CD8-positive, alpha-beta memory T cell (primary cell): ENCODE measurements around the gene JMJD1C. TPM values are rescaled to one million over a fixed set of nuclear protein-coding genes. Genes with fewer than 3 reads are reported as not detected.

Source experiments
- CTCF ChIA-PET: fragments of 350-600 bp; sonication (Branson Sonifier 250); formaldehyde crosslinking; loops from one replicate; lab custom pipeline; 2021; ENCODE audit warnings: antibody characterized with exemption; lab: Charles Lee
- POLR2A ChIA-PET: fragments of 350-600 bp; sonication (Branson Sonifier 250); formaldehyde crosslinking; loops from one replicate; lab custom pipeline; 2021; ENCODE audit warnings: antibody characterized with exemption; lab: Charles Lee
- DNase-seq, 5 donors: peaks; one replicate each; pipeline versions ENCODE4 v3.0.0 to v3.0.0-alpha.2; 2020 to 2022; ENCODE audit warnings: mixed read lengths in 1 of 5
- H3K27ac ChIP-seq: one replicate; pipeline ENCODE4 v1.7.0; 2013; ENCODE audit warnings: low read depth, mild to moderate bottlenecking, low read length, moderate library complexity
- H3K27me3 ChIP-seq: 2 replicates; pipeline ENCODE4 v1.7.0; 2013; ENCODE audit warnings: low read length, mild to moderate bottlenecking; ENCODE audit not compliant: insufficient read depth, poor library complexity, severe bottlenecking
- H3K36me3 ChIP-seq: 2 replicates; pipeline ENCODE4 v1.7.0; 2013; ENCODE audit warnings: mild to moderate bottlenecking, low read length, moderate library complexity; ENCODE audit not compliant: insufficient read depth
- H3K4me1 ChIP-seq: 2 replicates; pipeline ENCODE4 v1.7.0; 2013; ENCODE audit warnings: mild to moderate bottlenecking, low read length, moderate library complexity; ENCODE audit not compliant: insufficient read depth
- H3K4me3 ChIP-seq: 2 replicates; pipeline ENCODE4 v1.7.0; 2013; ENCODE audit warnings: mild to moderate bottlenecking, low read length
- H3K9me3 ChIP-seq: 2 replicates; pipeline ENCODE4 v1.7.0; 2013; ENCODE audit warnings: mild to moderate bottlenecking, low read length
- H3K27ac Mint-ChIP-seq, 8 donors: one replicate each; pipeline ENCODE4 v1.8.0; 2020 to 2021; ENCODE audit warnings: mixed read lengths in 8 of 8, mild to moderate bottlenecking in 6 of 8, inconsistent platforms in 3 of 8, moderate library complexity in 3 of 8
- H3K27me3 Mint-ChIP-seq, 2 donors: one replicate each; pipeline ENCODE4 v1.8.0; 2020 to 2021; ENCODE audit warnings: mixed read lengths in 2 of 2, mild to moderate bottlenecking in 1 of 2, moderate library complexity in 1 of 2
- H3K36me3 Mint-ChIP-seq, 3 donors: one replicate each; pipeline ENCODE4 v1.8.0; 2020 to 2021; ENCODE audit warnings: mixed read lengths in 3 of 3, inconsistent platforms in 1 of 3, mild to moderate bottlenecking in 1 of 3
- H3K4me1 Mint-ChIP-seq, 3 donors: one replicate each; pipeline ENCODE4 v1.8.0; 2020 to 2021; ENCODE audit warnings: mixed read lengths in 3 of 3, inconsistent platforms in 1 of 3, mild to moderate bottlenecking in 1 of 3
- H3K4me3 Mint-ChIP-seq, 7 donors: one replicate each; pipeline ENCODE4 v1.8.0; 2020 to 2021; ENCODE audit warnings: mixed read lengths in 7 of 7, mild to moderate bottlenecking in 6 of 7, moderate library complexity in 4 of 7, inconsistent platforms in 2 of 7
- H3K9me3 Mint-ChIP-seq, 5 donors: one replicate each; pipeline ENCODE4 v1.8.0; 2020 to 2022; ENCODE audit warnings: mixed read lengths in 5 of 5, mild to moderate bottlenecking in 3 of 5, moderate library complexity in 2 of 5, inconsistent platforms in 1 of 5
- polyA plus RNA-seq: library from polyadenylated mRNA; unstranded; fragments of 300-500 nt; fragmentation: Illumina TruSeq; gene quantifications from one replicate; pipeline ENCODE4 v1.2.3, GENCODE V29; 2021
- total RNA-seq, 2 experiments: library from RNA; stranded (reverse); gene quantifications; one replicate each; pipeline ENCODE4 v1.2.3, GENCODE V29; 2021

JMJD1C gene
- total and polyA plus RNA-seq, 3 experiments from 2014 or later = 41.7 to 51.9 (median 46.0) TPM

DNA sequence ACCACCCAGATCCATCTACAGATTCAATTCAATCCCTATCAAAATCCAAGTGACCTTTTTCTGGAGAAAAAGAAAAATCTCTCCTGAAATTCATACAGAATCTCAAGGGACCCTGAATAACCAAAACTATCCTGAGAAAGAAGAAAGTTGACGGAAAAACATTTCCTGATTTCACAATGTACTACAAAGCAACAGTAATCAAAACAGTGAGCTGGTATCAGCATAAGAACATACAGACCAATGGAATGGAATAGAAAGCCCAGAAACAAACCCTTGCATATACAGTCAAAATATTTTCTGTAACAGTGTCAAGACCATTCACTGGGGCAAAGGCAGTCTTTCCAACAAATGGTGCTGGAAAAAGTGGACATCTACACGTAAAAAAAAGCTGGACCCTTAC lies 89.9 kb downstream of the JMJD1C start:
- no peaks in the 10 kb centered on the region for H3K9me3 ChIP-seq
- ChIA-PET POLR2A (no interaction called here), CTCF (interaction anchor here (0.6 kb wide), 1 partner anchor 524 kb away, joined by 3 read pairs; no protein-coding TSS in a partner anchor)
- no peak for DNase-seq
- no peaks in the 10 kb centered on the region for H3K4me1 ChIP-seq
- Mint-ChIP-seq H3K27me3 (no peaks in the 10 kb centered on the region), H3K9me3 (no peaks in the 10 kb centered on the region), H3K27ac (no peak overlapping the region), H3K36me3 (peaks cover 0 to 10% (median 2%) of the 10 kb centered on the region in 3 donors), H3K4me3 (peak overlapping the region in 1 of 7 donors; percentile 66), H3K4me1 (peaks cover 22 to 41% (median 38%) of the 10 kb centered on the region in 3 donors)
- no peak overlapping the region for H3K27ac ChIP-seq
- no peaks in the 10 kb centered on the region for H3K27me3 ChIP-seq
- H3K36me3 ChIP-seq = no peaks in the 10 kb centered on the region
- H3K4me3 ChIP-seq = no peak overlapping the region

DNA sequence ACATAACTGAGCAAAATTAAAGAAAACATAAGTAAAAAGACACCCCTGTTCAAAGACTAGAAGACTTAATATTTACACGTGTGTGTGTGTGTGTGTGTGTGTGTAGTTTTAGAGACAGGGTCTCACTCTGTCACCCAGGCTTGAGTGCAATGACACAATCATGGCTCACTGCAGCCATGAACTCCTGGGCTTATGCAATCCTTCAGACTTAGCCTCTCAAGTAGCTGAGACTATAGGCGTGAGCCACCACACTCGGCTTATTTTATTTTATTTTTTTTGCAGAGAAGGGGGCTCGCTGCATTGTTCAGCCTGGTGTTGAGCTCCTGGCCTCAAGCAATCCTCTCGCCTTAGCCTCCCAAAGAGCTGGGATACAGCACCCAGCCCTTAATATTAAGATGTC lies 90.3 kb downstream of the JMJD1C start:
- DNase-seq = no peak
- CTCF ChIA-PET = interaction anchor here (0.6 kb wide), 1 partner anchor 523 kb away, joined by 3 read pairs; no protein-coding TSS in a partner anchor
- H3K4me1 ChIP-seq = no peaks in the 10 kb centered on the region

GRCh38 chr10:63374991-63375390 lies 90.8 kb downstream of the JMJD1C start:
- Mint-ChIP-seq H3K4me1 (peaks cover 22 to 39% (median 38%) of the 10 kb centered on the region in 3 donors), H3K36me3 (peaks cover 0 to 5% (median 0%) of the 10 kb centered on the region in 3 donors), H3K27ac (peak overlapping the region in 1 of 8 donors; percentile 38), H3K9me3 (no peaks in the 10 kb centered on the region), H3K4me3 (no peak overlapping the region), H3K27me3 (no peaks in the 10 kb centered on the region)
- H3K36me3 ChIP-seq = no peaks in the 10 kb centered on the region
- POLR2A ChIA-PET = no interaction called here
- no peak for DNase-seq
- CTCF ChIA-PET = no interaction called here
- no peaks in the 10 kb centered on the region for H3K4me1 ChIP-seq
- no peak overlapping the region for H3K27ac ChIP-seq
- H3K4me3 ChIP-seq = no peak overlapping the region
- H3K27me3 ChIP-seq = no peaks in the 10 kb centered on the region
- no peaks in the 10 kb centered on the region for H3K9me3 ChIP-seq

More for the DNA sequence above, 90.3 kb downstream of the JMJD1C start:
- no peaks in the 10 kb centered on the region for H3K36me3 ChIP-seq
- no peak overlapping the region for H3K4me3 Mint-ChIP-seq
- no peak overlapping the region for H3K4me3 ChIP-seq
- POLR2A ChIA-PET = no interaction called here
- no peaks in the 10 kb centered on the region for H3K9me3 ChIP-seq
- H3K36me3 Mint-ChIP-seq = peaks cover 0 to 8% (median 2%) of the 10 kb centered on the region in 3 donors
- H3K9me3 Mint-ChIP-seq = no peaks in the 10 kb centered on the region
- peaks cover 22 to 38% (median 35%) of the 10 kb centered on the region in 3 donors for H3K4me1 Mint-ChIP-seq
- no peak overlapping the region for H3K27ac ChIP-seq
- no peaks in the 10 kb centered on the region for H3K27me3 ChIP-seq
- H3K27me3 Mint-ChIP-seq = no peaks in the 10 kb centered on the region
- H3K27ac Mint-ChIP-seq = no peak overlapping the region

GRCh38 chr10:63373176-63373575 lies 92.6 kb downstream of the JMJD1C start:
- Histone ChIP-seq H3K4me3 (no peak overlapping the region), H3K4me1 (no peaks in the 10 kb centered on the region), H3K27me3 (no peaks in the 10 kb centered on the region), H3K36me3 (no peaks in the 10 kb centered on the region), H3K27ac (no peak overlapping the region), H3K9me3 (no peaks in the 10 kb centered on the region)
- no peaks in the 10 kb centered on the region for H3K9me3 Mint-ChIP-seq
- CTCF ChIA-PET = no interaction called here
- H3K27ac Mint-ChIP-seq = no peak overlapping the region
- DNase-seq = no peak
- H3K4me1 Mint-ChIP-seq = peaks cover 22 to 39% (median 38%) of the 10 kb centered on the region in 3 donors
- no peaks in the 10 kb centered on the region for H3K27me3 Mint-ChIP-seq
- no peak overlapping the region for H3K4me3 Mint-ChIP-seq
- H3K36me3 Mint-ChIP-seq = peaks cover 0 to 3% (median 0%) of the 10 kb centered on the region in 3 donors
- POLR2A ChIA-PET = no interaction called here

DNA sequence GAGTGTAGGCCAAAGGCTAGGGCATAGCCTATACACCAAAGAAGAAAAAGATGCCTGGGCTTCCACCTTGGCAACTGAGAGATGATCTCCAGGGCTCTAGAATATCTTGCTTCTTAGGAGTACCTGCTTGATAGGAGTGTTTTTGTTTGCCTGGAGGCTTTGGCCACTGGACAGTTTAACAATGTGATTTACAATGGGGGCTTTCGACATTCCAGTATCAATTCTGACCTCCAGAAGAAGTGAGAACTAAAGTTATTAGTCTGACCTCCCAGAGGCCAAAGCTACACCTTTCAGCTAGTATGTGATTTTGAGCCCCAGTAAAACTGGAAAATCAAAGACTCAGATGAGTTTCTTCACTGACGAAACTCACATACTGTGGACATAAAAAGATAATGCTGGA lies 96.1 kb downstream of the JMJD1C start:
- no peaks in the 10 kb centered on the region for H3K27me3 Mint-ChIP-seq
- H3K9me3 Mint-ChIP-seq = no peaks in the 10 kb centered on the region
- no peak overlapping the region for H3K4me3 Mint-ChIP-seq
- Histone ChIP-seq H3K27me3 (no peaks in the 10 kb centered on the region), H3K4me3 (no peak overlapping the region), H3K36me3 (no peaks in the 10 kb centered on the region), H3K27ac (no peak overlapping the region), H3K9me3 (no peaks in the 10 kb centered on the region), H3K4me1 (no peaks in the 10 kb centered on the region)
- ChIA-PET CTCF (no interaction called here), POLR2A (no interaction called here)
- H3K27ac Mint-ChIP-seq = peak overlapping the region in 1 of 8 donors; percentile 64
- peaks cover 9 to 15% (median 13%) of the 10 kb centered on the region in 3 donors for H3K4me1 Mint-ChIP-seq
- H3K36me3 Mint-ChIP-seq = peaks cover 0 to 7% (median 5%) of the 10 kb centered on the region in 3 donors
- no peak for DNase-seq

DNA sequence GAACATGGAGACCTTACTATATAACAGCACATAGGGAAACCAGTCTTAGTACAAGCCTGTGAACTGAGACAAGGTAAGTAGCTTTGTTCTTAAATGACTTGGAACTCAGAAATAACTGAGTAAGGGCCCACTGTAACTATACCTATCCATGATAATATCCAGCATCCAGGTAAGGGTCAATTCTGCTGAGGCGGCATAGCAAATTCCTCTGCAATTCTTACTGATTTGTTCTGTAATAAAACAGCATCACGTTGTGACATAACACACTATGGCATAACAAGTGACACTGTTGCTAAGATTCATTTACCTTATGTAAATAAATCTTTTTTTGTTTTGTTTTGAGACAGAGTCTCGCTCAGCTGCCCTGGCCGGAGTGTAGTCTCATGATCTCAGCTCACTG lies 97.4 kb downstream of the JMJD1C start:
- POLR2A ChIA-PET = no interaction called here
- H3K4me3 ChIP-seq = no peak overlapping the region
- no peaks in the 10 kb centered on the region for H3K4me1 ChIP-seq
- H3K36me3 Mint-ChIP-seq = peaks cover 0 to 7% (median 5%) of the 10 kb centered on the region in 3 donors
- H3K36me3 ChIP-seq = no peaks in the 10 kb centered on the region
- no peaks in the 10 kb centered on the region for H3K27me3 Mint-ChIP-seq
- H3K4me1 Mint-ChIP-seq = peaks cover 6 to 10% (median 8%) of the 10 kb centered on the region in 3 donors
- H3K27ac Mint-ChIP-seq = no peak overlapping the region
- no peak for DNase-seq
- no peak overlapping the region for H3K27ac ChIP-seq
- CTCF ChIA-PET = no interaction called here
- no peaks in the 10 kb centered on the region for H3K27me3 ChIP-seq
- no peaks in the 10 kb centered on the region for H3K9me3 ChIP-seq
- H3K4me3 Mint-ChIP-seq = no peak overlapping the region
- no peaks in the 10 kb centered on the region for H3K9me3 Mint-ChIP-seq

DNA sequence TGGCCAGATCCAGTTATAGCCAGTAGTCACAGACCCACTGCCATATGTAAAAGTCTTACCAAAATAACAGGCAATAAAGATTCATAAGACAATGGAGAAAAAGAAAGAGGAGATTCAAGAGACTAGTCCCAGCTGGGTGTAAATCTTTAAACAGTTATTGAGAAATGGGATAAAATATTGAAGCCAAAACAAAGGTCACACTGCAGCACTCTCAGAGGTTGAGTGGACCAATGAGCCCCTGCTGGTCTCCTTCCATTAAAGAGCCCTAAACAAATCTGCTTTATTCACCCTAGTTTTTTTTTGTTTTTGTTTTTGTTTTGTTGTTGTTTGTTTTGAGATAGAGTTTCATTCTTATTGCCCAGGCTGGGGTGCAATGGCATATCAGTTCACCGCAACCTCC lies 98.8 kb downstream of the JMJD1C start:
- Mint-ChIP-seq H3K27me3 (no peaks in the 10 kb centered on the region), H3K4me3 (no peak overlapping the region), H3K27ac (peak overlapping the region in 1 of 8 donors; percentile 33), H3K4me1 (peaks cover 0 to 4% (median 3%) of the 10 kb centered on the region in 3 donors), H3K9me3 (no peaks in the 10 kb centered on the region), H3K36me3 (peaks cover 0 to 7% (median 5%) of the 10 kb centered on the region in 3 donors)
- no peaks in the 10 kb centered on the region for H3K4me1 ChIP-seq
- ChIA-PET CTCF (interaction anchor here (1.4 kb wide), 1 partner anchor 16 kb away, joined by 3 read pairs; no protein-coding TSS in a partner anchor), POLR2A (no interaction called here)
- DNase-seq = no peak
- no peaks in the 10 kb centered on the region for H3K27me3 ChIP-seq
- no peak overlapping the region for H3K27ac ChIP-seq
- H3K4me3 ChIP-seq = no peak overlapping the region
- H3K9me3 ChIP-seq = no peaks in the 10 kb centered on the region
- H3K36me3 ChIP-seq = no peaks in the 10 kb centered on the region

DNA sequence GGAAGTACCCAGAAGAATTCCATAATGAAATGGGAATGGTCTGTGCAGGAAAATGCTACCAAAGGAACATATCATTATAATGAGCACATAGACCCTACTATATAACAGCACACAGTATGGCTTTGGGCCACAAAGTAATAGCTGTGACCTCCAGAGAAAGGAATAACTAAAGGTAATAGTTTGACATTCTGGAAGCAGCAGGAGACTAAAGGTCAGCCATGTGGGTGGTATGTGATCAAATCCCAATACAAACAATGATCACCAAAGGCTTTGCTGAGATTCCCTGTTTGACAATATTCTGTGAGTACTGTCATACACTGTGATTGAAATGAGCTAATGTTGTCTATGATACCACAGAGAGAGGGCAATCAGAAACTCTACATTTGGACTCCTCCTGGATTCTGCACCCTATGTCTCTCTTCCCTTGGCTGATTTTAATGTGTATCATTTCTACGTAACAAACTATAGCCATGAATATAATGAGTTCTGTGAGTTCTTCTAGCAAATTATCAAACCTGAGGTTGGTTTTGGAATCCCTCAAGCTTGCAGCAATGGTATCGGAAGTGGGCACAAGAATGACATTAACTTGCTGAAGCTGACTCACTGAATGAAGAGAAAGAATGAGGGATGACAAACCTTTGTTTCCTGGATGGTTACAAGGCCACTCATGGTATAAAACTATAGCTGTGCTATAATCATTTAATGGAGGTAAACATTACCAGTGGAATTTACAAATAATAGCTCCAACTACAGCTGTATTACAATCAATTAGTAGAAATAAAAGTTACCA lies 99.6 kb downstream of the JMJD1C start:
- Histone ChIP-seq H3K4me1 (no peaks in the 10 kb centered on the region), H3K36me3 (no peaks in the 10 kb centered on the region), H3K27ac (no peak overlapping the region), H3K27me3 (no peaks in the 10 kb centered on the region), H3K9me3 (no peaks in the 10 kb centered on the region), H3K4me3 (no peak overlapping the region)
- Mint-ChIP-seq H3K9me3 (no peaks in the 10 kb centered on the region), H3K27ac (no peak overlapping the region), H3K4me1 (peaks cover 0 to 4% (median 3%) of the 10 kb centered on the region in 3 donors), H3K36me3 (peaks cover 0 to 7% (median 5%) of the 10 kb centered on the region in 3 donors), H3K4me3 (no peak overlapping the region), H3K27me3 (no peaks in the 10 kb centered on the region)
- no peak for DNase-seq
- POLR2A ChIA-PET = no interaction called here
- CTCF ChIA-PET = interaction anchor here (1.4 kb wide), 1 partner anchor 16 kb away, joined by 3 read pairs; no protein-coding TSS in a partner anchor
